Fibroblast of gingiva (primary cell): ENCODE data around the gene RTN4.

ENCODE experiments used
- DNase-seq: peaks from one replicate; pipeline ENCODE4 v3.0.0-alpha.2; 2011; ENCODE audit warnings: low read depth

Gene RTN4

GRCh38 chr2:54949431-54949830 lies 100.8 kb downstream of the RTN4 start:
- no peak for DNase-seq

DNA sequence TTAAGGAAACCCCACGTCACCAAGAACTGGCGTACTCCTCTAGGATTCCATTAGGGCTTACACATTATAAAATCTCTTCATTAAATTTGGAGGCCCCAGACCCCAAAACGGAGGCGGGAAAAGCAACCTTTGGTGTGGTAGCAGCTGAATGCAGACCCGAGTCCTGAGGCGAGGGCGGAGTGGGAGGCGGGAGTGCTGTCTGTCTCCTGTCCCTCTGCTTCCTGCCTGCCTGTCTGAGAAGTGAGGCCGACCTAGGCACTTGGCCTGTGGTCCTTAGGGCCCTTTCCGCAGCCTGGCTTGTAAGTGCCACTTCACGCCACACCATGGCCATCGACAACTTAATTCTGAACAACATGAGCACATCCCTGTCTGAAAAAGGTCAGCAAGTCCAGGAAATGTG lies 102.1 kb downstream of the RTN4 start:
- DNase-seq = no peak

DNA sequence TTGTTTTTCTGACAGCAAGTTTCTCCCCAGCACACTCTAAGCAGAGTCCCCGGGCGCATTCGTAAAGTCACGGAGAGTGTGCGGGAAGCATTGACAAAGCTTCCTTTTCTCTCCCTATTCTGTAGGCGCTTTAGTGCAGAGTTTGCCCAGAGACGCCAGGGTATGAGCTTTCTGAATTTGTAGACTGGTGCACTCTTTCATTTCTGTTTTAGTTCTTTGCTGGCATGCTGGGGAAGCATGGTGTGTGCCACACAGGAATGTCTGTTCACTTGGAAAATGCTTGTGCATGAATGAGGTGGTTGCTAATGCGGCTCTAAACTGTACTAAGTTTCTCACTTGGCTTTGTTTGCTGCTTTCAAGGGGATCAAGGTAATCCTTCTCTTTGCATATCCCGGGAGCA lies 102.6 kb downstream of the RTN4 start:
- no peak for DNase-seq

GRCh38 chr2:54947136-54947535 lies 103.1 kb downstream of the RTN4 start:
- DNase-seq = no peak

- no peak for DNase-seq
Observed at GRCh38 chr2:54946220-54946805, 103.9 kb downstream of the RTN4 start.

DNA sequence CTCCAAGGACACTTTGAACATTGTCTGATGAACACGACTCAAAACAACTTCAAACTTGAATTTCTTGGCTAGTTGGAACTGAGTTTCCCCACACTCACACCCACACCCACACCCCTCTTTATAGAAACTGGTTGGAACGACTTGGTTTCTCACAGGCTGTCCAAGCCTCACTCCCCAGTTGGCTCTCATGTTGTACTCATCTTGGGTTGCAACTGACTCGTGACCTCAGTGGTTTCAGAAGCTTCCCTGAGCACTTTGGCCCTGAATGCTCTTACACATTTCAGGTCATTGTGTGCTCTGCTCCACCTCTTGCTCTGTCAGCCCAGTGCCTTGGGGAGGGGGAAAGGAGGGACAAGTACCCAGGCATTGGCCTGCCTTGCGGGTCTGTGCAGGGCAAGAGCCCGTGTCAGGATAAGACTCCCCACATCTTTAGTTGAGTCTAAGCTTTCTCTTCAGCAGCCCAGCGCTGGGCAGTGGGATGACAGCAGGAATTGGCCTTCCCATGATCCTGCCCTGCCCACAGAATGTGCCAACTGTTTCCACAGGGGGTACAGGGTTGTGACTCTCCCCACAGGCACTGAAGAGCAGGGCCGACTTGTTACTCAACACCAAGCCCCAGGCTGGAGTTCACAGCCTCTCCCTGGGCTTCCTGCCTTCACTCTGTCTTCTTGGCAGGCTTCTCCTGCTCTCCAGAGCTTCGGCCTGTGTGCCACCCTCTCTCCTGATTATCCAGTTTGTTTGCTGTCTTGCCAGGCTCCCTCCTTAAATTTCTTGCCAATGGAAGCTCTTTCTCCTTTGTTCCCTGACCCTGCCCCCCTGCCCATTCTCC lies 104.6 kb downstream of the RTN4 start:
- DNase-seq = peak; percentile 95

- no peak for DNase-seq
Observed at GRCh38 chr2:54944724-54945326, 105.4 kb downstream of the RTN4 start.

DNA sequence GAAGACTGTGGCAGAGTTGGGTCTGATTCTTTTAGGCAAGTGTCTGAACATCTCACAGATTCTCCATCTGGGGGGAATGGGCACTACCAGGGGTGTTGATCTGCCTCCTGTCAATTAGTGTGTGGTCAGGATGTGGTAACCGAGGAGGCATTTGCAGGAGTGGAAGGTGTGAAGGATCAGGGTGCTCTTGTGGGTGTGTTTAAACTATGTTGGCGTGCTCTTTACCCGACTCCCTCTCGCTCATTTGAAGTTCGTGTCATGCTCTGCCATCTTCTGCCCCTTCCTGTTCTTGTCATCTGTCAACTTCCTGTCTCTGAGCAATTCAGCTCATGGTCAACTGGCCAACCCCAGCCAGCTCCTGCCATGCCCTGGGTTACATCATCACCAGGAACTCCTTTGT lies 107.9 kb downstream of the RTN4 start:
- DNase-seq = no peak

DNA sequence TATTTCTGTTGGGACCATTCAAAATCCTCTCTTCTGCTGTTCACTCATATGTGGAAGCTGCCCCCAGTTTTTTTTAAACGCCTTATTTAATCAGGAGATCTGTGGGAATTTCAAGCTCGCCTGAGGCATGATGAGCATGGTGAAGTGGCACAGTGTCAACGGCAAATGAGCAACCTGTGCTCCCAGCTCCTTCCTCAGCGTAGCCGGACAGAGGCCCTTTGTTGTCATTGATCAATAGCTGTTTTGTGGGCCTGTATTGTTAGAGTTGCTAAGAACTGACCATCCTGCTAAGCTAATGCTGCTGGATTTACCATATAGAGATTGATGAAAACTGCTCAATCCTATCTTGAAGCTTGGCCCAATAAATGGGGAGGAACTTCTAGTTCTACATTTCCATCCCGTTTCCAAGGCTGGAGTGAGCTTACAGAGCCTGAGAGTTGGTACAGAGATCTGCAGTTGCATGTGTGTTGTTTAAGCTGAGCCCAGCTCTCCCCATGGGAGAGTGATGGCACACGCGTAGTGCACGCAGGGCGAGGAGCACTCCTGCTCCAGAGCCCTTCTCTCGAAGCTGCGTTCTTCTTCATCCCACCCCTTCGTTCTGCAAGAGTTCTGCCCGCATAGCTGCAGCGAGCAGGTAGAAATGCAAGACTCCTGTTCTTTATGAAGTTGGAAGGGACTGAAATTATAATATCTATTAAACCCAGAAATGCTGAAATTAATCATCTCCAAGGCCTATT lies 108.8 kb downstream of the RTN4 start:
- no peak for DNase-seq

DNA sequence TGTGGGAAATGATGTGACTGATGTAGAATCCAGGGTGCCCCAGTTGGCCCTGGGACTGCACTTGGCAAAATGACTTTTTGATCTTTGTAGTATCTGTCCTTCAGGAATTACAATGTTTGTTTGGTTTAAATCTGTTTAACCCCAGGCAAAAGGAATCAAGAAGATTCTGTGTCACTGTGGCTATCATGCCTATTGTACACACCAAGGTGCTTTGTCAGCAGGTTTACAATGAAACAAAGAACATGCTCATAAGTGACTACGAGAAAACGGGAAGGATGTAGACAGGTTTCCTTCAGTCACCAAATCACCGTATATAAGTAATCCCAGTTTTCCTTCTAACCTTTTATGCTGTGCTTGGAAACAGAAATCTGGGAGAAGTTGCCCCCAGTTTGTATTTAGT lies 109.5 kb downstream of the RTN4 start:
- no peak for DNase-seq

DNA sequence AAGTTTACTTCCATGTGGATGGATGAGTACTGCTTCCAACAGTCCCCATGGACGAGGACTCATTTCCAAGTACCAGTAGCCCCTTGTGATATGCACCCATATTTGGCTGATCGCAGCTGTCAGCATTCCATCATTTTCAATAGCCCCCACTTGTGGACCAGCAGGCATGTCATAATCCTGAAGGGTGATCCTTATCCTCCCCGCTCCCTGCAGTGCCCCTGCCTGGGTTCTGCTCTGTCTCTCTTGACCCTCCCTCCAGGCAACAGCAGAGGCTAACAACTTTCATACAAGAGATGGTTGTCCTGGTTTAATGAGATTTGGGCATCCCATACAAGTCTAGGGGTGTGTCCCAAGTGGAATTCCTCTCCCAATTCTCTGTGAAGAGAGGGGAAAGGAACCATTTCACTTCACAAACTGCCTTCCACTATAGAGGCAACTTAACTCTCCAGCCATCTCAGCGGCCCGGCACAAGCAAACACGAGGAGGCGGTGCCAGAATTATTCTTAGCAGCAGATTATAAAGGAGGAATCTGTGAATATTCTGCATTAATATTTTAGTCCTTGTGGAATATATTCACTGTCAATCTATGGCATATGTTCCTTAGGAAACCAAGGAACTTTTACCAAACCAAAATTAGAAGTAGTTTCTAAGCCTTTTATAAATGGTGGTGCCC lies 110.7 kb downstream of the RTN4 start:
- no peak for DNase-seq

DNA sequence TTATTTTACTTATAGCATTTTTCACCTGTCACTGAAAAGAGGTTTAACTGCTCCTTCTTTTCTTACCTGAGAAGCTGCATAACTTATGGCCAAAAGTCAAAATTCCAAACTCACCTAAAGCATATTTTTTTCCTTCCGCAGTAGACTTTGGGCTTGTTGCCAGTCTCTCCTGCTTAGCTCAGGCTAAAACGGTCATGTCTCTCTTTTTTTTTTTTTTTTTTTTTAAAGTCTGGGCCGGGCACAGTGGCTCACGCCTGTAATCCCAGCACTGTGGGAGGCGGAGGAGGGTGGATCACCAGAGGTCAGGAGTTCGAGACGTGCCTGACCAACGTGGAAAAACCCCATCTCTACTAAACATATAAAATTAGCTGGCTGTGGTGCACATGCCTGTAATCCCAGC lies 113.5 kb downstream of the RTN4 start:
- DNase-seq = no peak

DNA sequence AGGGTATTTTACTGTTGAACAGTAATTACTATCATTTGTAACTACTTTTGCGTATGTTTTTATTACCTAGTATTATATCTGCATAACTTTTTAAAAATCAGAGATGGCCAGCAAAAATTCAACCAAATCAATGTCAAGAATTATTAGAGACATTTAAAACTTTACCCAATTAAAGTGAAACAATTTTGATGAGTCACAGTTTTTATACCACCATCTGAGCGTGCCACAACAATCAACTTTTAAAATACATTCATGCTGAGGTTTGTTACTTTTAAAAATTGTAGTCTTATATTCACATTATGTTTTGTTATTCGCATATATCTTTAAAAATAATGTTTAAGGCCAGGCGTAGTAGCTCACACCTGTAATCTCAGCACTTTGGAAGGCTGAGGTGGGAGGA lies 114.9 kb downstream of the RTN4 start:
- DNase-seq = no peak

GRCh38 chr2:54931473-54931872 lies 118.8 kb downstream of the RTN4 start:
- no peak for DNase-seq

DNA sequence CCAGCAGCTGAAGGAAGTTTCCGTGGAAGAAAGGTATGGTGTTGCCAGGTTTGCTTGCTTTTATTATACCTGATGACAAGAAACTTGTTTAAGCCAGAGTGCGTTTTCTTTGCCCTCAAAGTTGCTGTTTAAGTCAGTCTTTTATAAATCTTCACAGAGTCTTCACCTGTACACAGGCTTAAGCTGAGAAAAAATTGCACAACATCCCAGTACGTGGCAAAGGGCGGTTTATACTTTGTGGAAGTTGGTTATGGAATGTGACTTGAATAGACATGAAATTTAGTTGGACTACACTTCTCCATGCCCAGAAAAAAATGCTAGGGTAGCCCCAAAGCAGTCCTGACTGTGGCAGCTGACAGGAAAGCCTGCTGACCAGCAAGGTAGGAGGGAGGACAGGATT lies 121.5 kb downstream of the RTN4 start:
- no peak for DNase-seq

GRCh38 chr2:54927751-54928615 lies 122.3 kb downstream of the RTN4 start:
- no peak for DNase-seq

DNA sequence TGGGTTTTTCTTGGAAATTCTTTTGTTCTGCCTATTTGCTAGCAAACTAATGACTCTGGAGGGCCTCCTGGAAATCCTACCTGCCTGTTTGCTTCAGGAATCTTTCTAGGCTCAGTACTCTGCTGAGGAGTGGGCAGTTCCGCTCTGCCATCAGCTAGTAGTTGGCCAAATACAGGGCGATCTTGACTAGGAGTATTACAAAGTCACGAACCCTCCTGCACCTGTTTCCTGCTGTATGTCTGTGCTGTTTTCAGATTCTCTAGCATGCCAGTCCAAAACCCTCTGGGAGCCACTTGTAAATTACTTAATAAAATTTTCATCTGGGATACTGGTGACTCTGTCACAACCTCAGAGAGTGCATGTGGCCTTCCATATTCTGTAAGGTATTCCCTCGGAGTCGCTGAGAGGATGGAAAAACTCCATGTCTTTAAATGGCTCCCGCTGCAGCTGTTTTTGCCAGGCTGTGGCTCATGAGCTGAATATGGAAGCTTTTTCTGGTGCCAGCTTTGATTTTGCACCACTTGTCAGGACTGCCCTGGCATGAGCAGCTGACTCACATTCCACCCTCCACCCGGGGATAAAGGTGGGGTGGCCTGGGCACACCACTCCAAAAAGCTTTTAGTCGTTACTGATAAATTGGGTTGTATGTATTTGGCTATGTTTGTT lies 123.0 kb downstream of the RTN4 start:
- DNase-seq = no peak

GRCh38 chr2:54925022-54925421 lies 125.2 kb downstream of the RTN4 start:
- no peak for DNase-seq

DNA sequence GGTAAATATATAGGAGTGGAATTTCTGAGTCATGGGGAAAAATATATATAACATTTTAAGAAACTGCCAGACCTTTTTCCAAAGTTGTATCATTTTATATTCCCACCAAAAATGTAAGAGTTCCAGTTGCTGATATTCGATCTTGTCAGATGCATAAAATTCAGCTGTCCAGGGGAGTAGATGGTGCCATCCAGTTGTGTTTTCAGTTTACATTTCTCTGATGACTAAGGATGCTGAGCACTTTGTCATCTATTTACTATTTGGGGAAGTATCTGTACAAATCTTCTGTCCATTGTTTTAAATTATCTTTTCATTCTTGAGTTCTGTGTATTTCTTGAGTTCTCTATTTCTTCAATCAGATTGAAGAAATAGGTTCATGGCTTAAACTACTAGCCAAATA lies 126.1 kb downstream of the RTN4 start:
- no peak for DNase-seq
